ENCODE measurements around the gene NDEL1.

NDEL1 gene

GRCh38 chr17:8418471-8418870 is 17.2 kb upstream of the NDEL1 start:
- no peak for DNase-seq

- no peak for DNase-seq
Observed at GRCh38 chr17:8419305-8419704, 16.4 kb upstream of the NDEL1 start.

GRCh38 chr17:8420041-8420934 is 15.4 kb upstream of the NDEL1 start:
- peak; percentile 94 for DNase-seq

- no peak for DNase-seq
Observed at GRCh38 chr17:8421571-8421970, 14.1 kb upstream of the NDEL1 start.

- peak; percentile 21 for DNase-seq
Observed at GRCh38 chr17:8426094-8426720, 9.5 kb upstream of the NDEL1 start.

GRCh38 chr17:8426802-8427201 is 8.9 kb upstream of the NDEL1 start:
- no peak for DNase-seq

- no peak for DNase-seq
Observed at GRCh38 chr17:8430966-8431365, 4.7 kb upstream of the NDEL1 start.

GRCh38 chr17:8436169-8436843 is 622 bp downstream of the NDEL1 start:
- DNase-seq = peak; percentile 75

- DNase-seq = no peak
Observed at GRCh38 chr17:8436844-8437171, 1.1 kb downstream of the NDEL1 start.

GRCh38 chr17:8438441-8438840 is 2.8 kb downstream of the NDEL1 start:
- DNase-seq = no peak

GRCh38 chr17:8439681-8440080 is 4.0 kb downstream of the NDEL1 start:
- DNase-seq = no peak

GRCh38 chr17:8441690-8442089 is 6.0 kb downstream of the NDEL1 start:
- DNase-seq = no peak

GRCh38 chr17:8442310-8442709 is 6.6 kb downstream of the NDEL1 start:
- DNase-seq = no peak

GRCh38 chr17:8443756-8444155 is 8.1 kb downstream of the NDEL1 start:
- DNase-seq = no peak

GRCh38 chr17:8444494-8444893 is 8.8 kb downstream of the NDEL1 start:
- DNase-seq = no peak

GRCh38 chr17:8445536-8445935 is 9.9 kb downstream of the NDEL1 start:
- no peak for DNase-seq

GRCh38 chr17:8447799-8448198 is 12.1 kb downstream of the NDEL1 start:
- DNase-seq = no peak

- no peak for DNase-seq
Observed at GRCh38 chr17:8448310-8448709, 12.6 kb downstream of the NDEL1 start.

GRCh38 chr17:8451933-8452614 is 16.4 kb downstream of the NDEL1 start:
- DNase-seq = no peak

- DNase-seq = no peak
Observed at GRCh38 chr17:8453326-8453725, 17.6 kb downstream of the NDEL1 start.

GRCh38 chr17:8455665-8456209 is 20.1 kb downstream of the NDEL1 start:
- DNase-seq = no peak

- no peak for DNase-seq
Observed at GRCh38 chr17:8458128-8458527, 22.4 kb downstream of the NDEL1 start.

- DNase-seq = no peak
Observed at GRCh38 chr17:8459107-8459506, 23.4 kb downstream of the NDEL1 start.
